GM12878 (cell line): Measurements from ENCODE around the gene GOSR1.

ENCODE experiments used
- ATF3 ChIP-seq: IDR thresholded peaks from 2 replicates; pipeline ENCODE4 v1.6.1; 2011; ENCODE audit warnings: low read depth, mild to moderate bottlenecking, low read length, moderate library complexity, borderline replicate concordance; ENCODE audit errors: extremely low read depth
- CREB1 ChIP-seq: IDR thresholded peaks from 2 replicates; pipeline ENCODE4 v1.6.1; 2012; ENCODE audit warnings: low read depth, mild to moderate bottlenecking, inconsistent platforms
- JUNB ChIP-seq: IDR thresholded peaks from 2 replicates; pipeline ENCODE4 v1.6.1; 2016; ENCODE audit warnings: antibody characterized with exemption, mild to moderate bottlenecking
- PAX8 ChIP-seq: fragments of 450-650 bp; IDR thresholded peaks from 2 replicates; pipeline ENCODE4 v1.6.1; 2017; ENCODE audit warnings: mild to moderate bottlenecking, moderate library complexity
- POLR2AphosphoS5 ChIP-seq: IDR thresholded peaks from 2 replicates; pipeline ENCODE4 v1.6.1; 2011; ENCODE audit warnings: mild to moderate bottlenecking, low read length, inconsistent platforms
- RAD21 ChIP-seq: IDR thresholded peaks from 2 replicates; pipeline ENCODE4 v1.6.1; 2011; ENCODE audit warnings: mild to moderate bottlenecking, low read depth, low read length, moderate library complexity; ENCODE audit not compliant: insufficient read depth
- ZNF384 ChIP-seq: IDR thresholded peaks from 2 replicates; pipeline ENCODE4 v1.6.1; 2012; ENCODE audit warnings: low read depth, mild to moderate bottlenecking, low read length, improper control_type of control experiment, borderline replicate concordance
- ZZZ3 ChIP-seq: IDR thresholded peaks from 2 replicates; pipeline ENCODE4 v1.6.1; 2011; ENCODE audit warnings: low read depth; ENCODE audit not compliant: control insufficient read depth, insufficient read length
- TF ChIP-seq, protein P1 (sequence below): IDR thresholded peaks from 2 replicates; pipeline ENCODE4 v1.6.1; 2012; ENCODE audit warnings: low read depth, low read length, improper control_type of control experiment

DNA sequence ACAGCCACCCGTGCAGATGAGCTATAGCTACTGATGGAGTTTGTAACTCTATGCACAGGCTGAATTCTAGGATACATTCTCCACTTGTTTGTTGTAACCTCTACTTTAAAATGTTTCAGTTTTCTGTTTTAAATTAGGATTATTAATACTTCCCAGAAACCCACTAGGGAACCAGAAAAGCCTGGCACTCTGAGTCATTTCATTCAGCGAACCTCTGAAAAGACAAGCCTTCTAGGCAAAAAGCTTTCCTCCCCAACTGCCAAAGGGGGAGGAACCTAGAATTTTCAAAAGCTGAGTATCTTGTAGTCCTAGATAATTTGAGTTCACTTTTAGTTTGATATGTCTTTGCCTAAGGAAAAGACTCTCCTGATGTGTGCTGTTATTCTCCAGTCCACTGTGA, 43.2 kb downstream of the GOSR1 start:
- TF ChIP-seq POLR2AphosphoS5, result no peak
- TF ChIP-seq, protein P1, sequence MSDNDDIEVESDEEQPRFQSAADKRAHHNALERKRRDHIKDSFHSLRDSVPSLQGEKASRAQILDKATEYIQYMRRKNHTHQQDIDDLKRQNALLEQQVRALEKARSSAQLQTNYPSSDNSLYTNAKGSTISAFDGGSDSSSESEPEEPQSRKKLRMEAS, result no peak
- TF ChIP-seq ZNF384, result no peak
- no peak for TF ChIP-seq ZZZ3
- no peak for TF ChIP-seq ATF3
- TF ChIP-seq JUNB, result no peak
- TF ChIP-seq CREB1, result no peak
- no peak for TF ChIP-seq PAX8
- no peak for TF ChIP-seq RAD21
